BLaER1 treated with 17β-estradiol and CSF1 and Interleukin-3, amounts not matched to agents 10 nM and 100 nM (cell line): ENCODE measurements around the gene KIF20A.

ENCODE experiments used
- H3K27ac ChIP-seq, 11 experiments: shearing (Covaris generic); formaldehyde crosslinking; 2 replicates each; pipeline ENCODE4 v1.8.1; 2022
- H3K27me3 ChIP-seq, 11 experiments: shearing (Covaris generic); formaldehyde crosslinking; 2 replicates each; pipeline ENCODE4 v1.8.1; 2022
- H3K36me3 ChIP-seq, 11 experiments: shearing (Covaris generic); formaldehyde crosslinking; 2 replicates each; pipeline ENCODE4 v1.8.1; 2022
- H3K4me1 ChIP-seq, 10 experiments: shearing (Covaris generic); formaldehyde crosslinking; 2 replicates each; pipeline ENCODE4 v1.8.1; 2022
- H3K4me2 ChIP-seq, 11 experiments: shearing (Covaris generic); formaldehyde crosslinking; 2 replicates each; pipeline ENCODE4 v1.8.1; 2022
- H3K4me3 ChIP-seq, 10 experiments: shearing (Covaris generic); formaldehyde crosslinking; 2 replicates each; pipeline ENCODE4 v1.8.1; 2022
- H3K9ac ChIP-seq, 11 experiments: shearing (Covaris generic); formaldehyde crosslinking; 2 replicates each; pipeline ENCODE4 v1.8.1; 2022
- H3K9me3 ChIP-seq, 11 experiments: shearing (Covaris generic); formaldehyde crosslinking; replicated peaks in 1 of 11; 2 replicates each; pipeline ENCODE4 v1.8.1; 2022
- H4K20me1 ChIP-seq, 11 experiments: shearing (Covaris generic); formaldehyde crosslinking; 2 replicates each; pipeline ENCODE4 v1.8.1; 2022
- Cebpa-rat ChIP-seq, 11 experiments: shearing (Covaris generic); IDR thresholded peaks; 2 replicates each; pipeline ENCODE4 v1.8.1; 2022

KIF20A gene

DNA sequence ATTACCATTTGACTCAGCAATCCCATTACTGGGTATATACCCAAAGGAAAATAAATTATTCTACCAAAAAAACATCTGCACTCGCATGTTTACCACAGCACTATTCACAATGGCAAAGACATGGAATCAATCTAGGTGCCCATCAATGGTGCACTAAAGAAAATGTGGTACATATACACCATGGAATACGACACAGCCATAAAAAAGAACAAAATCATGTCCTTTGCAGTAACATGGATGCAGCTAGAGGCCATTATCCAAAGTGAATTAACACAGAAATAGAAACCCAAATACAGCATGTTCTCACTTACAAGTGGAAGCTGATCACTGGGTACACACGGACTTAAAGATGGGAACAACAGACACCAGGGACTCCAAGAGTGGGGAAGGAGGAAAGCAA is 32.1 kb downstream of the KIF20A start:
- Histone ChIP-seq H3K9ac (no peak overlapping the region), H3K27me3 (no peaks in the 10 kb centered on the region), H4K20me1 (peaks cover 0 to 18% (median 9%) of the 10 kb centered on the region in 11 experiments; a peak in 11 of 22 replicates), H3K36me3 (peaks cover 30 to 61% (median 54%) of the 10 kb centered on the region in 11 experiments), H3K4me3 (no peak overlapping the region), H3K4me2 (peak overlapping the region in 9 of 11 experiments; percentile 10 to 96 (median 91); a peak in 12 of 22 replicates), H3K4me1 (peaks cover 15 to 25% (median 23%) of the 10 kb centered on the region in 10 experiments), H3K9me3 (no peaks in the 10 kb centered on the region), H3K27ac (no peak overlapping the region)
- no peak for TF ChIP-seq Cebpa-rat (IDR thresholded peaks at IDR 0.05)

DNA sequence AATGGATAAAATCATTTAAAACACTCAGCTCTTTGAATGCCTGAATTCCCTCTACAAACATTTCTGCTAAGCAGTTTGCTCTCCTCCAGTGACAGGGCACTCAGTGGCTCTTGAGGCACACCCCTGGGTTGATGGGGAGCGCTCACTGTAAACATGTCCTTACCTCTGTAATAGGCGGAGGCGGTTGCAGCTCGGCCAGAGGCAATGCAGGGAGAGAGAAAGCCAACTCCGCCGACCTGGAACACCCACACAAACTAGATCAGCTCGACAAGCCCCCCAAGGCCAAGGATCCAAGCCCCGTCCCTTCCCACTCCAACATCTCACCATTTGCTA is 33.9 kb downstream of the KIF20A start:
- H3K9me3 ChIP-seq = no peaks in the 10 kb centered on the region
- H3K27ac ChIP-seq = peak overlapping the region; percentile 76 to 92 (median 86); a peak in 21 of 22 replicates
- H3K9ac ChIP-seq = peak overlapping the region; percentile 84 to 98 (median 92)
- H4K20me1 ChIP-seq = peaks cover 0 to 14% (median 6%) of the 10 kb centered on the region in 11 experiments; a peak in 10 of 22 replicates
- H3K4me3 ChIP-seq = peak overlapping the region; percentile 79 to 99 (median 96)
- no peaks in the 10 kb centered on the region for H3K27me3 ChIP-seq
- peak overlapping the region; percentile 84 to 96 (median 91) for H3K4me2 ChIP-seq
- H3K4me1 ChIP-seq = peaks cover 15 to 25% (median 23%) of the 10 kb centered on the region in 10 experiments
- peaks cover 13 to 43% (median 38%) of the 10 kb centered on the region in 11 experiments for H3K36me3 ChIP-seq
- no peak for TF ChIP-seq Cebpa-rat (IDR thresholded peaks at IDR 0.05)

DNA sequence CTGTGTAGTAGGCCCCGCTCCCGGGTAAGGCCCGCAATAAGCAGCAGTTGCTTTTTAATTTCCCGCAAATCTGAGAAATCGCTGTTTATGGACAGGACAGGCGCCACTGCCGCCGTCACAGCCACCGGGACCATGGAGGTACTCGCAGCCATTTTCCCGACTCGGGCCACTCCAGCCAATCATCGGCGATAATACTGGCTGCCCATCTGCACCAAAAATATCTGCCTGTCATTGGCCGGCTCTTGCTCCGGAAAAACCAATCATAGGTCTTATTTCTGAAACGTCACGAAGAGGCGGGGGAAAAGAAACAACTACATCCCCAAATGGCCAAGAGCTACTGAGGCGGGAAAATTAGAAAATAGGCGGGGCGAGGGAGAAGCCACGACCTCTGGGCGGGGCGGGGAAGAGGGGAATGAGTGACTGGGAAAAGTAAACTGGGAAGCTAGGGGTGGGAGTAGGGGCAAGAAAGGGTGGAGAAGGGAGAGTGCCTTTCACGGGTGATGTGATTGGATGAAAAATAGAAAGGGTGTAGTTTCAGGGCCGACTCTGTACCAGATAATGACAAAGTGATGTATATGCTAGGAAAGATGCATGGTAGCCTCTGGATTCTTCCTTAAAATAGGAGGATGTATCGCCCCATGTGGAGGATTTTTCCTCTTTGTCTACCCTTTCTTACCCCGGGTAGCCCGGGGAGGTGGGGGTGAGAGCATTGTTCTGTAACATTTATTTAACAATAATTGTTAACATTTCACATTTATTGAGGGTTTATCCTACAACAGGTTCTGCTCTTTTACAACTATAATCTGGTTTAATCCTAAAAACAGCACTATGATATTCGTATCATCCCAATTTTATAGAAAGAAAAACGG is 34.5 kb downstream of the KIF20A start, which contains the start of gene CDC23:
CDC23 (minus strand) TSS at position 163 of the 869 bp plus-strand sequence; CDS start at position 152, 11 bp downstream.
- Histone ChIP-seq H3K27ac (peak within 1 kb of the TSS; percentile 76 to 92 (median 86); a peak in 21 of 22 replicates), H4K20me1 (peaks cover 0 to 11% (median under 1%) of the 10 kb centered on the region in 11 experiments; a peak in 8 of 22 replicates), H3K9ac (peak within 1 kb of the TSS; percentile 84 to 98 (median 92)), H3K4me2 (peak within 1 kb of the TSS; percentile 84 to 96 (median 91)), H3K27me3 (no peaks in the 10 kb centered on the region), H3K36me3 (peaks cover 7 to 37% (median 32%) of the 10 kb centered on the region in 11 experiments), H3K4me1 (peaks cover 15 to 25% (median 23%) of the 10 kb centered on the region in 10 experiments), H3K9me3 (no peaks in the 10 kb centered on the region), H3K4me3 (peak within 1 kb of the TSS; percentile 79 to 99 (median 96))
- TF ChIP-seq Cebpa-rat (IDR thresholded peaks at IDR 0.05) = no peak

DNA sequence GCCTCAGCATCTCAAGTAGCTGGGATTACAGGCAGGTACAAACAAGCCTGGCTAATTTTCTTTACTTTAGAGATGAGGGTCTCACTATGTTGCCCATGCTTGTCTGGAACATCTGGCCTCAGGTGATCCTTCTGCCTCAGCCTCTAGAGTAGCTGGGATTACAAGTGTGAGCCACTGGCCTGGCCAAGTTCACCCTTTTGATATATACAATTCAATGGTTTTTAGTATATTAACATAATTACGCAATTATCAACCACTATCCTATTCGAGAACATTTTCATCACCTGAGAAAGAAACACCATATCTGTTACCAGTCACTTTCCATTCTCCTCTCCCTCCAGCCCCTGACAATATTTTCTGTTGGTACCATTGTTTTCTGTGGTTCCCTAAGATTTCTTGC is 37.9 kb downstream of the KIF20A start:
- TF ChIP-seq Cebpa-rat (IDR thresholded peaks at IDR 0.05) = peak in 6 of 11 experiments; percentile 19 to 73 (median 43); a peak in 6 of 22 replicates
- Histone ChIP-seq H3K4me3 (no peak overlapping the region), H3K36me3 (peaks cover 0 to 3% (median 0%) of the 10 kb centered on the region in 11 experiments; a peak in 1 of 22 replicates), H3K27ac (no peak overlapping the region), H4K20me1 (no peaks in the 10 kb centered on the region), H3K27me3 (no peaks in the 10 kb centered on the region), H3K4me2 (no peak overlapping the region), H3K4me1 (peaks cover 7 to 17% (median 14%) of the 10 kb centered on the region in 10 experiments), H3K9ac (no peak overlapping the region), H3K9me3 (peaks cover 0 to 9% (median 7%) of the 10 kb centered on the region in 11 experiments; a peak in 7 of 22 replicates)

DNA sequence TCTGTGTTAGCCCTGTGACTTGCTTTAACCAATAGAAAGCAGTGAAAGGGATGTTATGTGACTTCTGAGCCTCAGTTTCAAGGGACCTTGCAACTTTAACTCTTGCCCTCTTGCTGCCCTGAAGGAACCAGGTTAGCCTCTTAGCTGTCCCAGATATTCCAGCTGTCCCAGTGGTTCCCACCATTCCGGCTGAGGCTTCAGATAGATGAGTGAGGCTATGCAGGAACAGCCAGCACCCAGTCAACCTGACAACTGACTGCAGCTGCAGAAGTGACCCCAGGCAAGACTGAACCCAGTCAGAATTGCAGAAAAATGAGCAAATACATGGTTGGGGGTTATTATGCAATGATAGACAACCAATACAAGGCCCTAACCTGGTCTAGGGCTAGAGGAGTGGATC is 44.6 kb downstream of the KIF20A start:
- Histone ChIP-seq H3K4me1 (no peaks in the 10 kb centered on the region), H3K36me3 (no peaks in the 10 kb centered on the region), H3K9me3 (peaks cover 11 to 26% (median 24%) of the 10 kb centered on the region in 11 experiments), H3K27ac (no peak overlapping the region), H3K4me3 (no peak overlapping the region), H3K9ac (no peak overlapping the region), H3K4me2 (no peak overlapping the region), H3K27me3 (peaks cover 0 to 8% (median 0%) of the 10 kb centered on the region in 11 experiments; a peak in 1 of 22 replicates), H4K20me1 (no peaks in the 10 kb centered on the region)
- no peak for TF ChIP-seq Cebpa-rat (IDR thresholded peaks at IDR 0.05)

DNA sequence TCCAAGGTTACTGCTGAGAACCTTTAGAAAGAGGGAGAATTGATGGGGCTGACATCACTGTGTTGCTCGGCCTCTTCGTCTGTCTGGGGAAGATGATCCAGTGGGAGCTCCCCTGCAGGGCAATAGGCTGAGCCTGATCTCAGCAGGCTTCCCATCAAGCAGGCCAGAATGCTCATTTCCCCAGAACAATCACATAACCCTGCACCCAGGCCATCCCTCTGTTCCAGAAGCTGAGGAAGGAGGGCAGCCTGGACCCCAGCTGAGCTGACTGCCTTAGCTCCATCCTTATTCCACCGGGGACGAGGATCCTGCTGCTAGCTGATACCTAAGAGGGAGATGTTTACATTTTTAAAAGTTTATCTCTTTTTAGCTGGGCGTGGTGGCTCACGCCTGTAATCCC is 45.8 kb downstream of the KIF20A start:
- Histone ChIP-seq H3K9me3 (peaks cover 11 to 18% (median 16%) of the 10 kb centered on the region in 11 experiments), H3K36me3 (no peaks in the 10 kb centered on the region), H3K27me3 (peaks cover 0 to 8% (median 0%) of the 10 kb centered on the region in 11 experiments; a peak in 1 of 22 replicates), H3K4me3 (no peak overlapping the region), H3K9ac (no peak overlapping the region), H4K20me1 (no peaks in the 10 kb centered on the region), H3K4me1 (no peaks in the 10 kb centered on the region), H3K4me2 (no peak overlapping the region), H3K27ac (no peak overlapping the region)
- TF ChIP-seq Cebpa-rat (IDR thresholded peaks at IDR 0.05) = no peak

DNA sequence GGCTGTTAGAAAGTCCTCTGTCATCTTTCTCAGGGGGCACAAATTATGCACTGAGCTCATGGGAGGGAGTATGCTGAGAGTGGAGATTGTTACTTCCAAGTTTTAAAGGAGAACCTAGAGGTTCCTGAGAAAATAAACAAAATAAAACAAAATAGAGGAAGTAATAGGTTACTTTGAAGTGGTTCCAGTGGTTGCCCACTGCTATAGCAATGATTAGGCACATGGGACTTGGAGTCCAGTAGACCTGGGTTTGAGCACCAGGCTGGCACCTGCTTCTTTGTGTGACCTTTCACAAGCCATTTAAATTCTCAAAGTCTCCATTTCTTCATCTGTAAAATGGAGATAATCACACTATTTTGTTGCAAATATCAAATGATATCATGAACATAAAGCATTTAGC is 48.0 kb downstream of the KIF20A start:
- H3K4me3 ChIP-seq = no peak overlapping the region
- peaks cover 0 to 8% (median 0%) of the 10 kb centered on the region in 11 experiments; a peak in 1 of 22 replicates for H3K27me3 ChIP-seq
- no peak overlapping the region for H3K9ac ChIP-seq
- no peak overlapping the region for H3K27ac ChIP-seq
- no peak for TF ChIP-seq Cebpa-rat (IDR thresholded peaks at IDR 0.05)
- H4K20me1 ChIP-seq = no peaks in the 10 kb centered on the region
- no peak overlapping the region for H3K4me2 ChIP-seq
- H3K36me3 ChIP-seq = no peaks in the 10 kb centered on the region
- peaks cover 11 to 18% (median 16%) of the 10 kb centered on the region in 11 experiments for H3K9me3 ChIP-seq
- peaks cover 0 to 7% (median 5%) of the 10 kb centered on the region in 10 experiments; a peak in 14 of 20 replicates for H3K4me1 ChIP-seq

DNA sequence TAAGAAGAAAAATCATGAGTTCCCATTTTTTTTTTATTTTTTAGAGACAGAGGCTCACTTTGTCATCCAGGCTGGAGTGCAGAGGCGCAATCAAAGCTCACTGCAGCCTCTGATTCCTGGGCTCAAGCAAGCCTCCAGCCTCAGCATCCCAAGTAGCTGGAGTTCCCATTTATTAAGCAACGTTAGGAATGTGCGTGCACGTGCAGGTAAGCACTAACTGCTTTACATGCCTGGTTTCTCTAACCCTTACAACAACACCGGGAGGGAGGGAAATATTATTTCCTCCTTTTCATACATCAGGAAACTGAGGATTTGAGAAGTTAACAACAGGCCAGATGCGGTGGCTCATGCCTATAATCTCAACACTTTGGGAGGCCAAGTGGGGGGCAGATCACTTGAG is 50.5 kb downstream of the KIF20A start:
- no peak overlapping the region for H3K27ac ChIP-seq
- H3K27me3 ChIP-seq = peaks cover 0 to 3% (median 0%) of the 10 kb centered on the region in 11 experiments; a peak in 1 of 22 replicates
- no peak for TF ChIP-seq Cebpa-rat (IDR thresholded peaks at IDR 0.05)

DNA sequence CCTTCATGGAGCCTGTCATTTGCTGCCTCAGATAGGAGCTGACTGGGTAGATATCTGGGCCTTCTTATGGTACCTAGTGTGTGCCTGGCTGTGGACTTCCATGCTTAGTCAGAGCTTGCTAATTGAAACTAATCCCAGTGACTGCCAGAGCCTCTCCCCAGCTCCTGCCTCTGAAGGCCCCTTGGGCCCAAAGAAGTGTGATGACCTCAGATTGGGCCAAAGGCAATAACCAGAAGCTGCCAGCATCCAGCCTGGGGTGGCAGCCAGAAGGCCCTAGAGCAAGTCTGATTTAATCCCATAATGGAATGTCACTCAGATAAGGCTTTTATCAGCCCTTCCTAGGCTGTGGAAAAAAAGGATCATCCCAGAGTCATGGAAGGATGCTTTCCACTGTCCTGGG is 51.3 kb downstream of the KIF20A start:
- TF ChIP-seq Cebpa-rat (IDR thresholded peaks at IDR 0.05) = no peak
- Histone ChIP-seq H3K4me2 (no peak overlapping the region), H3K9me3 (peaks cover 11 to 18% (median 16%) of the 10 kb centered on the region in 11 experiments), H4K20me1 (no peaks in the 10 kb centered on the region), H3K9ac (no peak overlapping the region), H3K4me3 (no peak overlapping the region), H3K36me3 (no peaks in the 10 kb centered on the region), H3K27ac (no peak overlapping the region), H3K4me1 (peaks cover 0 to 7% (median 5%) of the 10 kb centered on the region in 10 experiments; a peak in 14 of 20 replicates), H3K27me3 (peaks cover 0 to 3% (median 0%) of the 10 kb centered on the region in 11 experiments; a peak in 1 of 22 replicates)

More for the DNA sequence above, 50.5 kb downstream of the KIF20A start:
- Histone ChIP-seq H3K4me2 (no peak overlapping the region), H3K9ac (no peak overlapping the region), H4K20me1 (no peaks in the 10 kb centered on the region), H3K36me3 (no peaks in the 10 kb centered on the region), H3K4me3 (no peak overlapping the region), H3K4me1 (peaks cover 0 to 7% (median 5%) of the 10 kb centered on the region in 10 experiments; a peak in 14 of 20 replicates), H3K9me3 (peaks cover 11 to 18% (median 16%) of the 10 kb centered on the region in 11 experiments)
